ENCODE measurements around the gene TBC1D8.

- TF ChIP-seq CTCF (IDR thresholded peaks at IDR 0.05) (no peak), FOXJ3 (CRISPR knock-in tag; IDR thresholded peaks at IDR 0.05; ENCODE audit: borderline replicate concordance) (no peak), MAX (CRISPR knock-in tag; IDR thresholded peaks at IDR 0.05) (no peak), USF1 (CRISPR knock-in tag; IDR thresholded peaks at IDR 0.05) (no peak), HMGXB4 (CRISPR knock-in tag; IDR thresholded peaks at IDR 0.05) (no peak), ZNF423 (CRISPR knock-in tag; IDR thresholded peaks at IDR 0.05) (no peak), NFE2L1 (CRISPR knock-in tag; IDR thresholded peaks at IDR 0.05) (no peak), SOX15 (CRISPR knock-in tag; IDR thresholded peaks at IDR 0.05) (no peak), E2F1 (CRISPR knock-in tag; IDR thresholded peaks at IDR 0.05) (no peak)
These were observed 171.1 kb downstream of the TBC1D8 start for GRCh38 chr2:100980046-100980445.
